SH-SY5Y (cell line): ENCODE data around the gene KMT2D.

Experiments used
- GATA2 ChIP-seq: IDR thresholded peaks from 2 replicates; pipeline ENCODE4 v1.6.1; 2011; ENCODE audit warnings: mild to moderate bottlenecking, low read depth, low read length
- GATA3 ChIP-seq: IDR thresholded peaks from 2 replicates; pipeline ENCODE4 v1.6.1; 2011; ENCODE audit warnings: low read depth, mild to moderate bottlenecking, low read length, moderate library complexity

DNA sequence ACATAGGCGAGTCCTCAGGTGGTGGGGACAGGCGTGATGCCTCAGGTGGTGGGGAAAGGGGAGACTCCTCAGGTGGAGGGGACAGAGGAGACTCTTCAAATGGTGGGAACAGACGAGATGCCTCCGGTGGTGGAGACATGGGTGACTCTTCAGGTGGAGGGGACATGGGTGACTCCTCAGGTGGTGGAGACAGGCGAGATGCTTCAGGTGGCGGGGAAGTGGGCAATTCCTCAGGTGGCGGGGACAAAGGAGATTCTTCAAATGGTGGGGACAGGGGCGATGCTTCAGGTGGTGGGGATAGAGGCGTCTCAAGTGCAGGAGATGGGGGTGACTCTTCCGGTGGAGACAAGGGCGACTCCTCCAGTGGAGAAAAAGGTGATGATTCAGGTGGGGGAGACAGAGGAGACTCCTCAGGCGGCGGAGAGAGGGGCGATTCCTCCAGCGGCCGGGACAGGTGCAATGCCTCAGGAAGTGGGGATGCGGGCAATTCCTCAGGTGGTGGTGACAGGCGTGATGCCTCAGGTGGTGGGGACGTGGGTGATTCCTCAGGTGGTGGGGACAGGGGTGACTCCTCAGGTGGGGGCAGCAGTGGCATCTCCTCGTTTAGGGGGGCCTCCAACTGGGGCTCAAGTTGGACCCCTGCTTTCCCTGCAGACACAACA lies 8.7 kb downstream of the KMT2D start:
- TF ChIP-seq GATA2 (no peak), GATA3 (no peak)
